Vagina (tissue), 2 donors: Measurements from ENCODE around the gene FITM1. TPM values are rescaled to one million over a fixed set of nuclear protein-coding genes. Genes with fewer than 3 reads are reported as not detected.
A peak's percentile ranks its signal among the peaks of the same experiment; 100 is the strongest.

Source experiments
- DNase-seq, 2 donors: peaks; one replicate each; pipeline ENCODE4 v3.0.0-alpha.2; 2017; ENCODE audit errors: extremely low spot score in 2 of 2
- H3K27ac ChIP-seq: fragments of 200-600 bp; sonication (generic); one replicate; pipeline ENCODE4 v1.5.1; 2019
- H3K27me3 ChIP-seq: fragments of 200-600 bp; sonication (generic); one replicate; pipeline ENCODE4 v1.5.1; 2019
- H3K36me3 ChIP-seq, 2 donors: fragments of 200-600 bp; sonication (generic); one replicate each; pipeline ENCODE4 v1.5.1; 2017 to 2019
- H3K4me1 ChIP-seq: fragments of 200-600 bp; sonication (generic); one replicate; pipeline ENCODE4 v1.5.1; 2019
- H3K4me3 ChIP-seq, 2 donors: fragments of 200-600 bp; sonication (generic); 1 replicate in 1 of 2; 2 replicates in 1 of 2; pipeline ENCODE4 v1.5.1; 2016 to 2019
- H3K9me3 ChIP-seq: fragments of 200-600 bp; sonication (generic); one replicate; pipeline ENCODE4 v1.5.1; 2019
- CTCF ChIP-seq, 3 experiments: fragments of 450-650 bp in 2 of 3; fragments of 200-600 bp in 1 of 3; sonication (generic) in 1 of 3; IDR thresholded peaks; one replicate each; pipeline ENCODE4 v1.5.1; 2017 to 2019; ENCODE audit warnings: antibody characterized with exemption in 3 of 3, mild to moderate bottlenecking in 2 of 3, moderate library complexity in 2 of 3
- POLR2A ChIP-seq, 2 donors: fragments of 450-650 bp; IDR thresholded peaks; one replicate each; pipeline ENCODE4 v1.6.1; 2017; ENCODE audit warnings: antibody characterized with exemption in 2 of 2, mild to moderate bottlenecking in 2 of 2, moderate library complexity in 2 of 2
- POLR2AphosphoS5 ChIP-seq, 2 donors: sonication (generic); formaldehyde crosslinking; IDR thresholded peaks; one replicate each; pipeline ENCODE4 v1.9.0; 2017; ENCODE audit warnings: antibody characterized with exemption in 2 of 2, mild to moderate bottlenecking in 2 of 2, low read depth in 1 of 2; ENCODE audit not compliant: insufficient read depth in 1 of 2
- intact Hi-C: fragments of 100-400 bp; cut with DNase I; formaldehyde crosslinking; loops from one replicate; pipeline ENCODE4 v1.15.1; 2023
- total RNA-seq: library from RNA; depleted of rRNA; stranded (reverse); fragments of >200 nt; gene quantifications from one replicate; pipeline ENCODE4 v1.2.3, GENCODE V29; 2016

Gene FITM1
- total RNA-seq, 1 donor from 2014 or later = not detected

DNA sequence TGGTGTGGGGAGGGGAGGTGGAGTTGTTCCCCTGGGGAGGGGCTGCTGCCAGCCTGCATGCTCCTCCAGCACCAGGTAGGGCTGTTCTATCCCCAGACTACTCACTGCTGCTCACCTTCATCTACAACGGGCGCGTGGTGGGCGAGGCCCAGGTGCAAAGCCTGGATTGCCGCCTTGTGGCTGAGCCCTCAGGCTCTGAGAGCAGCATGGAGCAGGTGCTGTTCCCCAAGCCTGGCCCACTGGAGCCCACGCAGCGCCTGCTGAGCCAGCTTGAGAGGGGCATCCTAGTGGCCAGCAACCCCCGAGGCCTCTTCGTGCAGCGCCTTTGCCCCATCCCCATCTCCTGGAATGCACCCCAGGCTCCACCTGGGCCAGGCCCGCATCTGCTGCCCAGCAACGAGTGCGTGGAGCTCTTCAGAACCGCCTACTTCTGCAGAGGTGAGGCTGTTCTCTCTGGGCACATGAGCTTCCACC lies 34.1 kb downstream of the FITM1 start:
- intact Hi-C loops = no loop called here
- DNase-seq = no peak
- Histone ChIP-seq H3K27ac (no peak overlapping the region), H3K4me1 (peaks cover 38% of the 10 kb centered on the region), H3K4me3 (no peak overlapping the region), H3K27me3 (no peaks in the 10 kb centered on the region), H3K9me3 (no peaks in the 10 kb centered on the region), H3K36me3 (peaks cover 0 to 51% of the 10 kb centered on the region in 2 donors)
- TF ChIP-seq POLR2A (IDR thresholded peaks at IDR 0.05) (no peak), POLR2AphosphoS5 (IDR thresholded peaks at IDR 0.05; ENCODE audit: insufficient read depth in 1 of 2, low read depth in 1 of 2) (no peak), CTCF (IDR thresholded peaks at IDR 0.05) (no peak)

DNA sequence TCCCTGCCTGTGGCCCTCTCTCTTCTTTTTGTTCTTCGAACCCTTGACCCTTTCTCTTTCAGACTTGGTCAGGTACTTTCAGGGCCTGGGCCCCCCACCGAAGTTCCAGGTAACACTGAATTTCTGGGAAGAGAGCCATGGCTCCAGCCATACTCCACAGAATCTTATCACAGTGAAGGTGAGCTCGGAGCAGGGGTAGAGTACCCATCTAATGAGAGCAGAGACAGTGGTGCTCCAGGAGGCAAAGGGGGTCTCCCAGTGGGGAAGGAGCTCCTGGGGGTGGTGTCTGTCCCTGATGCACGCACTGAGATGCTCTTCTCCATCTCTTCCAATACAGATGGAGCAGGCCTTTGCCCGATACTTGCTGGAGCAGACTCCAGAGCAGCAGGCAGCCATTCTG lies 35.3 kb downstream of the FITM1 start:
- intact Hi-C loops = no loop called here
- Histone ChIP-seq H3K36me3 (peaks cover 0 to 51% of the 10 kb centered on the region in 2 donors), H3K4me1 (peaks cover 32% of the 10 kb centered on the region), H3K9me3 (no peaks in the 10 kb centered on the region), H3K4me3 (no peak overlapping the region), H3K27me3 (no peaks in the 10 kb centered on the region), H3K27ac (no peak overlapping the region)
- no peak for DNase-seq
- TF ChIP-seq POLR2A (IDR thresholded peaks at IDR 0.05) (no peak), CTCF (IDR thresholded peaks at IDR 0.05) (no peak), POLR2AphosphoS5 (IDR thresholded peaks at IDR 0.05; ENCODE audit: insufficient read depth in 1 of 2, low read depth in 1 of 2) (no peak)

- Histone ChIP-seq H3K36me3 (peaks cover 0 to 51% of the 10 kb centered on the region in 2 donors), H3K4me1 (peaks cover 37% of the 10 kb centered on the region)
- intact Hi-C loops = no loop called here
Measured at GRCh38 chr14:24167469-24168114, 37.1 kb downstream of the FITM1 start.

DNA sequence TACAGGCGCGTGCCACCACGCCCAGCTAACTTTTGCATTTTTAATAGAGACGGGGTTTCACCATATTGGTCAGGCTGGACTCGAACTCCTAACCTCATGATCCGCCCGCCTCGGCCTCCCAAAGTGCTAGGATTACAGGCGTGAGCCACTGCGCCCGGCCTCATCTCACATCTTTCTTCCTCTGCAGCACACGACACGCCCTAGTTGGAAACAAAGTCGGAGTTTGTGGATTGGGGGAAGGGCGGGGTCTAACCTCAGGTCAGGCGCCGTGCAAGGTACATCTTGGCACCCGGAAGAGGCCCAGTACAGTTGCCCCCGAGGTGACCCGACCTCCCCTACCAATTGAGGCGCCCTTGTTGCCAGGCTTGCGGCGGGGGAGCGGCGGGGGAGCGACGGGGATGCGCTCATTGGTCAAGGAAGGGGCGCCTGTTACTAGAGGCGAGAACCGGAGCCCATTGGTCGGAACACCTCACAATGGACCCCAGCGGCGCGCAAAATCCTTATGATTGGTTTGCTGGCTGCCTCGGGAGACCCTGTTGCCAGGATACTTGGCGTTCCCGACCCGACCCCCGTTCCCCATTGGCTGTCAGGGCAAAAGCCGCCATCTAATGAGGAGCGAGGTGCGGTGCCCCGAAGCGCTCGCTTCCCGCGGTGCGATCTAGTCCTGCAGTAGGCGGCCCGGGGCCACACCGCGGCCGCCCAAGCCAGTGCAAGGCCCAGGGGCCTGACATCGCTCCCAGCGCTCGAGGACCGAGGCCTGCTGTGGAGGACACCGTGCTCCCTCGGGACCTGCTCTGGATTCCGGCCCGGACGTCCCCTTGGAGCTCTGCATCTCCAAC lies 41.2 kb downstream of the FITM1 start, which contains the start of gene REC8:
TSS of gene REC8 (plus strand) at position 659 of the 839 bp plus-strand sequence. CDS start 473 bp downstream, outside the sequence.
- intact Hi-C loops = no loop called here
- peaks cover 15% of the 10 kb centered on the region for H3K4me1 ChIP-seq
- peak in 1 of 2 donors; percentile 19 for TF ChIP-seq POLR2AphosphoS5 (IDR thresholded peaks at IDR 0.05; ENCODE audit: insufficient read depth in 1 of 2, low read depth in 1 of 2)
- no peak for TF ChIP-seq CTCF (IDR thresholded peaks at IDR 0.05)
- TF ChIP-seq POLR2A (IDR thresholded peaks at IDR 0.05) = no peak
- DNase-seq = no peak
- no peak within 1 kb of the TSS for H3K27ac ChIP-seq
- peak within 1 kb of the TSS; percentile 31 to 41 for H3K4me3 ChIP-seq
- peaks cover 0 to 11% of the 10 kb centered on the region in 2 donors for H3K36me3 ChIP-seq
- H3K9me3 ChIP-seq = no peaks in the 10 kb centered on the region
- H3K27me3 ChIP-seq = no peaks in the 10 kb centered on the region

More at GRCh38 chr14:24167469-24168114, 37.1 kb downstream of the FITM1 start:
- Histone ChIP-seq H3K4me3 (no peak overlapping the region), H3K27me3 (no peaks in the 10 kb centered on the region), H3K27ac (no peak overlapping the region), H3K9me3 (no peaks in the 10 kb centered on the region)
- TF ChIP-seq CTCF (IDR thresholded peaks at IDR 0.05) (no peak), POLR2AphosphoS5 (IDR thresholded peaks at IDR 0.05; ENCODE audit: insufficient read depth in 1 of 2, low read depth in 1 of 2) (no peak), POLR2A (IDR thresholded peaks at IDR 0.05) (no peak)
- DNase-seq = no peak
